Right hindlimb (tissue), 1 donor: Measurements from ENCODE around the gene NR3C2.

Source experiments
- DNase-seq: peaks from one replicate; pipeline ENCODE4 v3.0.0-alpha.2; 2018

The NR3C2 gene

GRCh38 chr4:148068065-148068911 lies 373.9 kb downstream of the NR3C2 start:
- DNase-seq: no peak

DNA sequence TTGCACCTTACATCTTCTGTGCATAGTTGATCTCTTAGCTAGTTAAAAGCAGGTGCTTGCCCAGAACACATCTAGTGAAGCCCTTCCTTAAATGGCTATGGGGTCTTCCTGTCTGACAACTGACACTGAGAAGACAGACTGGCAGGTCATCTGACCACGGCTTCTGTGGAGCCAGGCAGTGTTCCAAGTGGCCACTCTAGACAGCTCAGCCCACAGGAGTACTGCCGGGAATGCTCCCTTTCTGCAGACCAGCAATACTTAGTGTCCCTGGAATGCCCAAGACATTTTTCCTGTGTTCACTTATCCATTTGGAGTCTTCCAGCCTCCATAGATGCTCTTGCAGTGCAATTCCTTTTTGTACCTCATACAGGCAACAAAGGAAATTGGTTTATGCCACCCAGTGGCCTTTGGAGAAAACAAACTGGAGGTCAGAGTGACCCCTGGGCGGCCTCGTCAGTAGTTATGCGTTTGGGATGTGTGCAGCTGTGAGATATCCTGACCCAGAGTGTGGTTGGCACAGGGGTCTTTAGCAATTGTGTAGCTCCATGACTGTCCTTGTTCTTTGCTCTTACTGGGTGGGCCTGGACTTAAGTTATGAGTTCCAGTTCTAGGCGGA lies 374.8 kb downstream of the NR3C2 start:
- no peak for DNase-seq

- DNase-seq: no peak
These were observed 377.1 kb downstream of the NR3C2 start for GRCh38 chr4:148065075-148065474.

DNA sequence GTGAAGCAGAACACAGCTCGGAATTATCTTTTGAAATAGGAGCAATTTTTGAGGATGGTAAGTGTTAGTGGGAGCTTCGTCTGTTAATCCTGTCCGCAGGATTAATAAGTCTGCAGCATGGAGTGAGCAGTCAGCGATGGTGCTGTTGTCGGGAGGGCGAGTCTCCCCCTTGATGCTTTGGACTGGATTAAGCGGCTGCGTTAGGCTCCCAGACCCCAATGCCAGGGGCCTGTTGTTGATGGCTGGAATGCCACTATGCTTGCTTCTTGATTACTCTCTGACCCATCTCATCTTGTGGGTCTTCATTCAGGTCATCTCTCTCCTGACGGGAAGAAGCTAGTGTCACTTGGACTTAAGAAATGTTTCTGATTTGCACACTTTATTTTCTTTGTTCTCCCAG lies 377.8 kb downstream of the NR3C2 start:
- no peak for DNase-seq

GRCh38 chr4:148062301-148062950 lies 379.8 kb downstream of the NR3C2 start:
- DNase-seq: no peak

GRCh38 chr4:148061795-148062194 lies 380.4 kb downstream of the NR3C2 start:
- DNase-seq: no peak

GRCh38 chr4:148061141-148061481 lies 381.1 kb downstream of the NR3C2 start:
- no peak for DNase-seq

DNA sequence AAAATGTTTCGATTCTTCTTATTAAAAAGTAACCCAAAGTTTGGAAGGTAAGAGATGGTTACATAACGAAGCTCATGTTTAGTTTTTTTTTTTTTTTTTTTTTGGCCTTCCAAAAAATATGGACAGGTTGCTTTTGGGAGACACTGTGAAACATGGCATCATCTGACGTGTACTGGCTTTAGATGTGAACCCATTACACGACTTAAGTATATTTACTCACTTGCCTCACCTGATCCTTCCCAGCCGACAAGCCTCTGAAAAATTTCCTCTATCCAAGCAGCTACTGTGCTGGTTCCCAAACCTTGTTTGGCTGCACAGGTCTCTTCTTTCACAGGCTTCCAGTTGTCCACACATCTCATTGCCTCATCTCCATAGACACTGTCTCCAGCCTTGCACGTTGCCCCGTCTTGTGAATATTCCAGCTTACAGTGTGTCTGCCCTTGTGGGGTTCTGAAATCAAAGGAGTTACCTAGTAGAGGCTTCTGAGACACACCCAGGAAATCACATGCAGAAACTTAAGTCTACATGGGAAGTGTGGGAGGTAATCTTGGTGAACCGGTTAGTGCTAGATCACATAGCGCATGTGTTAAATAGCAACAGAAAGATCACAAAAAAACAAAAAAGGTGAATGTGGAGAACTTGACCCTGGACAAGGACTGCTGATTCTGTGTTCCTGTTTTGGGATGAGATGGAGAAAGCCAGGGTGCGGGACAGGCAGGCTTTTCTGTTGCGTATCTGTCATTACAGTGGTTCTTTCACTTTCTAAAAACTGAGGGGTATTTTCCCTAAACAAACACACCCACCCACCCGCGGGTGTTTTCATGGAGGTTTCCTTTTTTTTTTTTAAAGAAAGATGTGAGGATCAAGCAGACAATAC lies 381.7 kb downstream of the NR3C2 start:
- no peak for DNase-seq

- no peak for DNase-seq
These were observed 382.5 kb downstream of the NR3C2 start for GRCh38 chr4:148059617-148060180.

DNA sequence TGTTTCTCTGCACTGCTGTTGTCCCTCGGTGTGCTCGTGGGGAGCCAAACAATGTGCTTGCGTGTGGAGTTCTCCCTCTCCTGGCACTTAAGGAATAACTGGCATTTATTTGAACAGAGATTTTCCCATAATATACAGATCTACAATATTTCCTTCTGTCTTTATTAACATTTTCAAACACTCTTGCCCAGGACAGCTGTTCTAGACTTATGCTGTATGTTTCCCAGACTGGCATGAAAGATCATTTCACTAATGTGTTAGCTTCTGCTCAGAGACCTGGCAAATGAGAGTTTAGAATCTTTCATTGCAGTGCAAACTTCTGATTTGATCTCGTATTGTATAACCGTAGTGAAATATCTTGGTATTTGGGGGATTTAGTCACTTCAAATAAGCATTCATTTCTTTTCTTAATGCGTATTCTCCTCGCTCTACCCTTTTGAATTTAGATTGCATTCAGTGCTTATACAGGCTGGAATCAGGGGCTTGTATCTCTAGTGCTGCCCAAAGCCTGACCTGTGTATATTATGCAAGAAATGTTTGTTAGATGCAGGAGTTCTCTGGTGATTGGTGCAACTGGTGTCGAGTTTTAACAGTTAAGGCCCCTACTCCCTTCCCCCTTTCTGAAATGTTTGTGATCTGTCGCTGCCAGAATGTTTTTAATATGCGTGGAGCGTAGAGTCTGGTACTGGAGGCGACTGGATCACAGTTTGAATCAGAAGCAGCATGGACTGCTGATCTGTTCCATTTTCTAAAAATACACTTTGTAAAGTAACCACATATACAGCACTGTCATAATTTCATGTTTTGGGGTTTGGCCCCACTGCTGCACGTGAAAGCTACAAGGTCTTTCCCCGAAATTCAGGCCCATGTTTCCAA lies 384.0 kb downstream of the NR3C2 start:
- no peak for DNase-seq

GRCh38 chr4:148057516-148057915 lies 384.7 kb downstream of the NR3C2 start:
- DNase-seq: no peak

GRCh38 chr4:148056879-148057278 lies 385.3 kb downstream of the NR3C2 start:
- no peak for DNase-seq

GRCh38 chr4:148055844-148056243 lies 386.4 kb downstream of the NR3C2 start:
- DNase-seq: no peak

GRCh38 chr4:148054275-148054674 lies 387.9 kb downstream of the NR3C2 start:
- no peak for DNase-seq

DNA sequence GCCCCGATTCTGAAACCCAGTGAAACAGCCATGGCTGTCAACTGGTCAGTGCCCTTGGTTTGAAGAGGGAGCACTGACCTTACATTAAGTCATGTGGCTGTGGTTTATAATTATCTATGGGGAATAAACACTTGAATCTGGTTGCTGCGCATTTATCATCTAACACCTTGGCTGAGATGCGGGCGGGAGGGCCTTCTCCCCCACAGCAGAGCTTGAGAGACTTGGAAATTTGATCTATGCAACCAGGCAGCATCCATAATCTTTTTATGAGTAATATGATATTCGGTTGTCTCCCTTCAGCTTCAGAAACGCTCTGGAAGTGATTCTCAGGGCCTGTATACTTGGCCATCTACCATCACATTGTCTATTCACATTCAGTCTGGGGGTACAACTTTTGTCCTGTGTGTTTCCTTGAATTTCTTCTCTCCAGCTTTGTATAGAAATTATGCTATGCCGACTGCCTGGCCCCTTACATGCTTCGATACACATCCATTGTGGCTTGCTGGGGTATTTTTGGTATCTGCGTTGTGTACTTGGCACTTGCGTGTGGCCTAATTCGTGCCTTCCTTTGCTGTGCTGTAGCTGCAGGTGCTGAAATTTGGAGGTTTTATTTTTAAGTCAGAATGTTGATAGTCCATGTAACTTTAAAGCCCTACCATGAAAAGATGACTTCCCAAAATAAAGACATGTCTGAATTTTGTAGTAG lies 388.8 kb downstream of the NR3C2 start:
- DNase-seq: no peak

GRCh38 chr4:148052448-148052847 lies 389.8 kb downstream of the NR3C2 start:
- no peak for DNase-seq

- no peak for DNase-seq
These were observed 390.8 kb downstream of the NR3C2 start for GRCh38 chr4:148051403-148051802.

- DNase-seq: peak; percentile 43
These were observed 393.6 kb downstream of the NR3C2 start for GRCh38 chr4:148048598-148048997.

- DNase-seq: no peak
These were observed 397.3 kb downstream of the NR3C2 start for GRCh38 chr4:148044912-148045352.

DNA sequence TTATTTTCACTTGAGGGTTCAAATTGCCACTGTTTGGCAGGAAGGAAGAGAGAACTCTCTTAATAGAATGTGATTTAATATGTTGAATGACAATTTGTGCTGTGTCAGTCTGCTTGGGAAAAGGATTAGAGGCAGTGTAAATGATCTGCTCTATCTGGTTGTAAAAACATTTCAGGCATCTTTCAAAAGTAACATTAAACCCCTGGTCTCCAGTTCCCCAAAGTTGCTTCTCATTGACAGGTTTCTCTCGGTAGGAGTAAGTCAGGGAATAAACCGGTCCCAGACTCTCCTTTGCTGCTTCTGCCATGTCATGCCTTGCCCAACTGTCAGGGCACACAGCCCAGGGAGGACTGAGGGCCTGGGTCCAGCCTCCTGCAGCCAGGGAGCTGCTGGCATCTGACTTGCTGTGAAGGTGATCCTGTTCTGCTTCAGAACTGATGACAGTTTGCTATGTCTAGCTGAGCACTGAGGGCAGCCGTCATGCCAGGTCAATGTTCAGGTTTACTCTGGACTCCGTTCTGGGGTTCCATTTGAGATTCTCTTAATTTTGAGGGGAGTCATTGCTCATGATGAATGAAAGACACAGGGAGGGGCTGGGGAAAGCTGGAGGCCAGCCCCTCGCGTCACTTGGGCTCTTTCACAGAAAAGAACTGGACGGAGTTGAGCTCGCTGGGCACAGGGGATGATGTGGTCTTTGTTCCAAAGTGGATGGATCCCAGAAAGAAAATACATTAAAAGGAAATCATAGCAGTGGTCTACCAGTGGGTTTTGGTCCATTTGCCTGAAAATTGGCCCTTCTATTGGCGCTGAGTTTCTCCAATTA lies 397.9 kb downstream of the NR3C2 start:
- DNase-seq: peak; percentile 61
